Measurements from ENCODE around the gene HSD17B12. TPM values are rescaled to one million over a fixed set of nuclear protein-coding genes. Genes with fewer than 3 reads are reported as not detected.

The HSD17B12 gene
- total and polyA plus RNA-seq, 2 of the 4 experiments (the other 2 are of a cell fraction): 38.0 to 44.6 TPM

DNA sequence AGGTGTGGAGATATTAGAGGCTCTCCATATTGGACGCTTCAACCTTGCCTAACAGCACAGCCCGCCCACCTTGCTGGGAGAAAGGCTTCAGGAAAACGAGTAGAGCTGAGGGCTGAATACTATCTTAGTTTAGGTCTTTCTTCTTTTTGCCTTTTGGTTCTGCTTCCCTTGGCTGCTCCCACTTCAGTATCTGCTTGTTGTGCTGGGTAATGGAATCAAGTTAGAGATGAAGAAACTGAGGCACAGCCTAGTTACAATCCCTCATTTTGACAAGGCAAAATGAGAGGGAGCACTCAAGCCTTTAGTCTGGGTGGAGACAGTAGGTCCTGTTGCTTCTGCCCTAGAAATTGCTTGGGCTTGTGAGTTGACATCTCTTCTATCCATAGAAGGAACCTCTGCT is 41.3 kb upstream of the HSD17B12 start:
- no peaks in the 10 kb centered on the region for H4K20me1 ChIP-seq (ENCODE audit: insufficient read depth, low read length)
- no peak for TF ChIP-seq NFE2L2 (IDR thresholded peaks at IDR 0.05; ENCODE audit: low read depth, low read length)
- TF ChIP-seq CEBPB (IDR thresholded peaks at IDR 0.05; ENCODE audit: low read depth, low read length): no peak
- TF ChIP-seq, protein P1, sequence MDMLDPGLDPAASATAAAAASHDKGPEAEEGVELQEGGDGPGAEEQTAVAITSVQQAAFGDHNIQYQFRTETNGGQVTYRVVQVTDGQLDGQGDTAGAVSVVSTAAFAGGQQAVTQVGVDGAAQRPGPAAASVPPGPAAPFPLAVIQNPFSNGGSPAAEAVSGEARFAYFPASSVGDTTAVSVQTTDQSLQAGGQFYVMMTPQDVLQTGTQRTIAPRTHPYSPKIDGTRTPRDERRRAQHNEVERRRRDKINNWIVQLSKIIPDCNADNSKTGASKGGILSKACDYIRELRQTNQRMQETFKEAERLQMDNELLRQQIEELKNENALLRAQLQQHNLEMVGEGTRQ (IDR thresholded peaks at IDR 0.05; ENCODE audit: low read depth, low read length): no peak
- no peak for TF ChIP-seq RAD21 (IDR thresholded peaks at IDR 0.05; ENCODE audit: low read length)
- no peak for TF ChIP-seq POLR2A (IDR thresholded peaks at IDR 0.05; ENCODE audit: low read depth, low read length)
- TF ChIP-seq MAZ (IDR thresholded peaks at IDR 0.05; ENCODE audit: borderline replicate concordance, low read depth, low read length): no peak
- TF ChIP-seq RCOR1 (IDR thresholded peaks at IDR 0.05; ENCODE audit: insufficient replicate concordance, low read length): no peak
- no peak for TF ChIP-seq BHLHE40 (IDR thresholded peaks at IDR 0.05; ENCODE audit: low read depth, low read length)
- TF ChIP-seq SMC3 (IDR thresholded peaks at IDR 0.05; ENCODE audit: low read depth, low read length): no peak
- TF ChIP-seq MAFK (IDR thresholded peaks at IDR 0.05; ENCODE audit: low read depth, low read length): no peak
- TF ChIP-seq, protein P2, sequence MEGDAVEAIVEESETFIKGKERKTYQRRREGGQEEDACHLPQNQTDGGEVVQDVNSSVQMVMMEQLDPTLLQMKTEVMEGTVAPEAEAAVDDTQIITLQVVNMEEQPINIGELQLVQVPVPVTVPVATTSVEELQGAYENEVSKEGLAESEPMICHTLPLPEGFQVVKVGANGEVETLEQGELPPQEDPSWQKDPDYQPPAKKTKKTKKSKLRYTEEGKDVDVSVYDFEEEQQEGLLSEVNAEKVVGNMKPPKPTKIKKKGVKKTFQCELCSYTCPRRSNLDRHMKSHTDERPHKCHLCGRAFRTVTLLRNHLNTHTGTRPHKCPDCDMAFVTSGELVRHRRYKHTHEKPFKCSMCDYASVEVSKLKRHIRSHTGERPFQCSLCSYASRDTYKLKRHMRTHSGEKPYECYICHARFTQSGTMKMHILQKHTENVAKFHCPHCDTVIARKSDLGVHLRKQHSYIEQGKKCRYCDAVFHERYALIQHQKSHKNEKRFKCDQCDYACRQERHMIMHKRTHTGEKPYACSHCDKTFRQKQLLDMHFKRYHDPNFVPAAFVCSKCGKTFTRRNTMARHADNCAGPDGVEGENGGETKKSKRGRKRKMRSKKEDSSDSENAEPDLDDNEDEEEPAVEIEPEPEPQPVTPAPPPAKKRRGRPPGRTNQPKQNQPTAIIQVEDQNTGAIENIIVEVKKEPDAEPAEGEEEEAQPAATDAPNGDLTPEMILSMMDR (conservative IDR thresholded peaks at IDR 0.05; ENCODE audit: low read depth, low read length): no peak
- no peak for TF ChIP-seq CHD1 (IDR thresholded peaks at IDR 0.05; ENCODE audit: low read depth, low read length)
- no peak for TF ChIP-seq RFX5 (IDR thresholded peaks at IDR 0.05; ENCODE audit: low read depth, low read length)
- TF ChIP-seq FOS (IDR thresholded peaks at IDR 0.05; ENCODE audit: low read depth, low read length): no peak
- no peak for TF ChIP-seq ELK1 (IDR thresholded peaks at IDR 0.05; ENCODE audit: borderline replicate concordance, low read depth, low read length)
- H2BK120ac ChIP-seq (ENCODE audit: low read depth, low read length): no peak overlapping the region
- no peak overlapping the region for H2AFZ ChIP-seq (replicated peaks; ENCODE audit: low read length, poor library complexity)
- no peaks in the 10 kb centered on the region for H3K36me3 ChIP-seq (ENCODE audit: control insufficient read depth, insufficient read depth, low read length)
- H2AK9ac ChIP-seq (replicated peaks; ENCODE audit: low read depth, low read length, poor library complexity): no peak overlapping the region
- H3K27me3 ChIP-seq (ENCODE audit: control insufficient read depth, insufficient read depth, low read length): peaks cover 17% of the 10 kb centered on the region
- no peak overlapping the region for H4K8ac ChIP-seq (ENCODE audit: low read depth in 2 of 2, low read length in 2 of 2)
- no TSS peak for BruUV-seq (replicated peaks)
- ChIA-PET POLR2A (ENCODE audit: unreplicated experiment) (no interaction called here), CTCF (no interaction called here)
- H4K5ac ChIP-seq (ENCODE audit: low read depth, low read length): no peak overlapping the region
- no peak overlapping the region for H2BK5ac ChIP-seq (ENCODE audit: low read depth, low read length, poor library complexity, severe bottlenecking)
- no peak overlapping the region for H3K4ac ChIP-seq (ENCODE audit: low read depth, low read length)
- H3K23ac ChIP-seq (ENCODE audit: low read depth, low read length): no peak overlapping the region
- dilution Hi-C loops (cut with HindIII; ENCODE audit: low sequenced_read_pairs, unreplicated experiment): no loop called here
- intact Hi-C loops (cut with micrococcal nuclease): loop anchor here (5.0 kb wide), 1 partner anchor 42 kb away; no protein-coding TSS in a partner anchor
- no peak overlapping the region for H3K4me2 ChIP-seq (ENCODE audit: low read depth, low read length)
- H3K14ac ChIP-seq (replicated peaks; ENCODE audit: low read depth, low read length): no peak overlapping the region
- no peak overlapping the region for H4K91ac ChIP-seq (ENCODE audit: insufficient read depth, low read depth, low read length)
- H3K9ac ChIP-seq (ENCODE audit: low read depth, low read length): no peak overlapping the region
- H2BK15ac ChIP-seq (ENCODE audit: low read depth, low read length): no peak overlapping the region
- H3K18ac ChIP-seq (ENCODE audit: low read depth, low read length): no peak overlapping the region
- H3K9me3 ChIP-seq (ENCODE audit: control insufficient read depth, insufficient read depth, low read length): no peaks in the 10 kb centered on the region
- H2BK20ac ChIP-seq (ENCODE audit: low read depth, low read length): no peak overlapping the region
- H3K27ac ChIP-seq (ENCODE audit: insufficient read depth, low read length): no peak overlapping the region
- in situ Hi-C loops (cut with MboI; ENCODE audit: low sequenced_read_pairs): no loop called here
- H3K56ac ChIP-seq (ENCODE audit: extremely low read depth, insufficient read depth, low read length): no peak overlapping the region
- no CpG with 5 or more reads among the region's 3 CpGs for WGBS, 2 experiments (ENCODE audit: extremely low coverage in 2 of 2, insufficient read length in 1 of 2)
- DNase-seq: no peak
- no peaks in the 10 kb centered on the region for H3K9me1 ChIP-seq (ENCODE audit: insufficient read depth, low read length)
- no peak overlapping the region for H3K4me3 ChIP-seq (ENCODE audit: insufficient read depth, low read depth, low read length)
- no peak for ATAC-seq (ENCODE audit: low read depth)
- H3K79me1 ChIP-seq (ENCODE audit: low read depth in 1 of 2, low read length in 2 of 2): peaks cover 0 to 2% of the 10 kb centered on the region in 2 experiments; a peak in 2 of 4 replicates
- no peak overlapping the region for H2AK5ac ChIP-seq (ENCODE audit: low read depth, low read length)
- no peaks in the 10 kb centered on the region for H3K4me1 ChIP-seq (ENCODE audit: control insufficient read depth, insufficient read depth, low read length)

All from IMR-90 (cell line).